ENCODE results near the gene TCERG1.

The TCERG1 gene

DNA sequence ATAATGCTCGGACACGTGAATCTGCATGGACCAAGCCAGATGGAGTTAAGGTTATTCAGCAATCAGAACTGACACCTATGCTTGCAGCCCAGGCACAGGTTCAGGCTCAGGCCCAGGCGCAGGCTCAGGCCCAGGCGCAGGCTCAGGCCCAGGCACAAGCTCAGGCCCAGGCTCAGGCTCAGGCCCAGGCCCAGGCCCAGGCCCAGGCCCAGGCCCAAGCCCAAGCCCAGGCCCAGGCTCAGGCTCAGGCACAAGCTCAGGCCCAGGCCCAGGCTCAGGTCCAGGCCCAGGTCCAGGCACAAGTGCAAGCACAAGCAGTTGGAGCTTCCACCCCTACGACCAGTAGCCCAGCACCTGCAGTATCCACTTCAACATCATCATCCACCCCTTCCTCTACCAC lies 11.8 kb downstream of the TCERG1 start:
- DNase-seq: no peak

DNA sequence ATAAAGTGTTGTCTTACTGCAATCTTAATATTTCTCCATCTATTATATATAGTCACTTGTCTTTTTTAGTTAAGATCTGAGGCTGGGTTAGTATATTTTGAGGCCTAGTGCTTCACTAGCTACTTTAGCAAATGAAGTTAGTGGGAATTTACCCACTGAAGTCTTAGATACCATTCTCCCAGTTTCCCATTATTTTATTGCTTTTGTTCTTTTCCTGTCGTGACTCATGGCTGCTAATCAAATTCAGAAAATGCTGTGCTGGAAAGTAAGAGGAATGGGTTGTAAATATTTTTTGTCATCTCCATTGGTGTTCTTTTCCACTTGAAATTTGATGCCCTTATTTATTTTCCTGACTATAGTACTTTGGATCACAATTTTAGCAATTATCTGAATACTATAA lies 14.2 kb downstream of the TCERG1 start:
- DNase-seq: no peak

DNA sequence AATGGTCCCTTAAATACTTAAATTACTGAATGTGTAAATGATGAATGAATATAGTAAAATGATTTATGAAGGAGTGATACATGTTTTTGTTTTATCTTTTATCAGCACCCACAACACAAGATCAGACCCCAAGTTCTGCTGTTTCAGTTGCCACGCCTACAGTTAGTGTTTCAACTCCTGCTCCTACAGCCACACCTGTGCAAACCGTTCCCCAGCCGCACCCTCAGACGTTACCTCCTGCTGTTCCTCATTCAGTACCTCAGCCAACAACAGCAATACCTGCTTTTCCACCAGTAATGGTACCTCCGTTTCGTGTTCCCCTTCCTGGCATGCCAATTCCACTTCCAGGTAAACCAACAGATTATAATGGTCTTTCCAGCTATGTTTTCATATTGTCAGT lies 16.3 kb downstream of the TCERG1 start:
- no peak for DNase-seq

DNA sequence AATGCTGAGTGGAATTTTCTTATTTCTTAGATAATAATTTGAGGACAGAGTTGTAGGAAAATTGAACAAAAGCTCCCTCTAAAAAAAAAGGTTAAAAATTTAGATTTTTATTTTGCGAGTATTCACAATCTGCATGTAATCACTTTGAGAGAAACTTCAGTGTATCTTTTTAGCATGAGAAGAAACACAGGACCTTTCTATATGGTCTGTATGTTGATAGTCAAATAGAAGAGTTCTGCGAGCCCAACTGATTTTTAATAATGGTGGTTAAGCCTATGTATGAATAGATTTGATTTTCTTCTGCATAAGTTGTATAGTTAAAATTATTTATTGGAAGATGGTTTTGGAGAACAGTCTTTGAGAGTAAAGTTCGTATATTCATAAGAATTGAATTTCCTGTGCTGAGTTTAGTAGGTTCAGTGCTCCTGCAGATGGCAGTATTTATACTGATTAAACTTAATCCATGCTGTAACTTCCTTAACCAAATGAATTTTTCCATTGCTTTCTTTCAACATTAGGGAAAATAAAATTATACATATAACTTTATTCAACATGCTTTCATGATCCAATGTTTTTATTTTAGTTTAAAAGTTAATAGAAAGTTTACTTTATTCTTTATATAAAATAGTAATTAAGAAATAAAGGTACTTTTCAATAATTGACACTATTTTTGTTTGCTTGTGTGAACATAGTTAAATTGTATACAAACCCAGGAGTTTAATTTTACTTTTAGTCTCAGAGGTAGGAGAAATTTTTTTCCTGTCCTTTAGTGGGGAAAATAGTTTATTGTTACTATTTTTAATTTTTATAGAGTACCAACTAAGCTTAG lies 19.6 kb downstream of the TCERG1 start:
- DNase-seq: no peak

DNA sequence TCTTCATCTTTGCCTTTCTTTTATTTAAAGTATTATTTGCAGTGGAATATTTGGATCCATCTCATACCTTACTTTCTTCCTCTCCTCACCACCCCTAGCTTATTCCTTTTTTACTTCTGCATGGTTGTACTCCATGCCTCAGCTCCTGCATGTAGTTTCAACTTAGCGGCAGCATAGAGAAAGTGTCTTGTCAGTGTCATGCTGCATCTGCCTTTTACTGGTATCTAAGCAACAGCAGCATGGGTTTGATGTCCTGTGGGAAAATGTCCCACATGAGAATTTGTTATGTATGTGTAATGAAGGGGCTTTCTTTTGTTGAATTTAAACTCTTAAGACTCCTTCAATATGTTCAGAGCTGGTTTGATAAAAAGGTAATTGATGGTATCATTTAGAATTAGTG lies 20.6 kb downstream of the TCERG1 start:
- no peak for DNase-seq

DNA sequence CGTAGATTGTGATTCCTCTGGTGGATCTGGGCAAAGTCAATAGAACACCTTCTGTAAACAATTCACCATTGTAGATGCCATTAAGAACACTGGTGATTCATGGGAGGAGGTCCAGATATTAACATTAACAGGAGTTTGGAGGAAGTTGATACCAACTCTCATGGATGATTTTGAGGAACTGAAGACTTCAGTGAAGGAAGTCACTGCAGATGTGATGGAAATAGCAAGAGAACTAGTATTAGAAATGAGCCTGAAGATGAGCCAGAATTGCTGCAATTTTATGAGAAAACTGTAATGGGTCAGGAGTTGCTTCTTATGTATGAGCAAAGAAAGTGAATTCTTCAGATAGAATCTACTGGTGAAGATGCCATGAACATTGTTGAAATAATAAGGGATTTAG lies 26.9 kb downstream of the TCERG1 start:
- peak; percentile 31 for DNase-seq

DNA sequence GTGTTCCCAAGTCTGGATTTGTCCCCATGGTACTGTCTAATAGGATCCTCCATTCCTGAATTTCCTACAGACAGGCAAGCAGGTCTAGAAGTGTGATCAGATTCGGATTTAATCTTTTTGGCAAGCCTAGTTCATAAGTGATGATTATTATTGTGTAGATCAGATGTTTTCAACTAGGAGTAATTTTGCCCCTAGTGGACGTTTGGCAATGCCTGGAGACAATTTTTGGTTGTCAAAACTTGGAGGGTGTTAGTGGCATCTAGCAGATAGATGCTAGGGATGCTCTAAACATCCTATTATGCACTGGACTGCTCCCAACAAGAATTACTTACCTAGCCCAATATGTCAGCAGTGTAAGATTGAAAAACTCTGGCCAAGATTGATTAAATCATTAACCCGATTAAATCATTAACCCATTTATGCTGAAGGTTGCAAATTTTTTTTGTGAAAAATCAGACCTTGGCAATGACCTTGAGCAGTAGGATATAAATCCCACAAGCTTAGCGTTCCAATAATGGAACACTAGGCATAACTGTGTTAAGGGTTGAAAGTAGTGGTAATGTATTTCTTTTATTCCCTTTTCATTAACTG lies 28.2 kb downstream of the TCERG1 start:
- no peak for DNase-seq

DNA sequence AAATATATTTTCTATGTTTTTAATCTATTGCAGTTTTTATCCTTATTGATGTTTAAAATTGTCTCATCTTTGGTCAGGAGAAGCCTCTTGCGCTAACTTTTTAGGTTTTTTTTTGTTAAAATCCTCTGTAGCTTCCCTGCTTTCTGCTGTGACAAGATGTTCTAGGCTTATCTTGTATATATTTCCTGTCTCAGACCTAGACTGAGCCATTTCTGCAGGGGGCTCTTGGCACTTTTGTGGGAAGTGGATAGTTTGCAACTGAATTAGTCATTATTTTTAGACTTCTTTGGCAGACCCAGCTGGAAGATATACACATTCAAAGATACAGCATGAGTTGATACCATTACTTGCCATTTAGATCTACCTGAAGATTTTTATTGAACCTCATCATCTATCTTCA lies 28.8 kb downstream of the TCERG1 start:
- DNase-seq: no peak

DNA sequence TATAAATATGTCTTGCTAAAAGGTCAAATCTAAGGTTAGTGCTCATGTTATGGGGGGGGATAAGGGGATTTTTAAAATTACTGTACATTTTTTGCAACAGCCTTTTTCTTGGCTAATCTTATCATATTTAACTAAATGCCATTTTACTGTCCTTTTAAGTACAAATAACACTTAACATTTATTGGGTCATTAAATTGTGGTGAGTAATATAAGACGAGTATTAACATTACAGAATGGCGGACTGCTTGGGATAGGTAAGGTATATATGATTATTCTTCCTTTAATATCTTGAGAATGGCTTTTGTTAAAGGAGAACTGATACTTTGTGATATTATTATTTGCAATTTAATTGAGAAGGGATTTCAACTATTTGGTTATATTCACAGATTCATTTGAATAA lies 35.6 kb downstream of the TCERG1 start:
- no peak for DNase-seq

DNA sequence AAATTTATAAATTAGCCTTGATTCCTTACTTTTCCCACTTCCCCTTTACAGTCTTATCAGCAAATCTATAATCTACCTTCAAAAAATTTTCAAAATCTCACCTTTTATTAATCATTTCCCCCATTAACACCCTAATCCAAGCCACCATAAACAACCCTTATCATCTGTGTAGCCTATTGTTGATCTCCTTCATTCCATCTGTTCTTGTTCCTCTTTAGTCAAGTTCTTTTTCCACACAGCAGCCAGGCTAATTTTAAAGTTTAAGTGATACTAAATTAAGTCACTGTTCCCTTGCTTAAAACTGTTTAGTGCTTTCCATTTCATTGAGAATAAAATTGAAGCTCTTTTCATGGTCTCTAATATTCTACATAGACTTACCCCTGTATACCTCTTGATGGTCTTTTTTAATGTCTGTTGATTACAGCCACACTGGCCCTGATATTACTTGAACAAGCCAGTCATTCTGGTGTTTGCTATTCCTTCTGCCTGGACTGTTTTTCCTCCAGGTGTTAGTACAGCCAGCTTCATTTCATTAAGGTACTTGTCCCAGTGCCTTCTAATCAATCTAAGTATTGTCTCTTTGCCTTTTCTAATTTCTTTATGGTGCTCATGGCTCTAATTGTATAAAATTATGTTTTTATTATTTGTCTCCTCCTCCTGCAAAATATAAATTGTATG lies 37.7 kb downstream of the TCERG1 start:
- DNase-seq: no peak

DNA sequence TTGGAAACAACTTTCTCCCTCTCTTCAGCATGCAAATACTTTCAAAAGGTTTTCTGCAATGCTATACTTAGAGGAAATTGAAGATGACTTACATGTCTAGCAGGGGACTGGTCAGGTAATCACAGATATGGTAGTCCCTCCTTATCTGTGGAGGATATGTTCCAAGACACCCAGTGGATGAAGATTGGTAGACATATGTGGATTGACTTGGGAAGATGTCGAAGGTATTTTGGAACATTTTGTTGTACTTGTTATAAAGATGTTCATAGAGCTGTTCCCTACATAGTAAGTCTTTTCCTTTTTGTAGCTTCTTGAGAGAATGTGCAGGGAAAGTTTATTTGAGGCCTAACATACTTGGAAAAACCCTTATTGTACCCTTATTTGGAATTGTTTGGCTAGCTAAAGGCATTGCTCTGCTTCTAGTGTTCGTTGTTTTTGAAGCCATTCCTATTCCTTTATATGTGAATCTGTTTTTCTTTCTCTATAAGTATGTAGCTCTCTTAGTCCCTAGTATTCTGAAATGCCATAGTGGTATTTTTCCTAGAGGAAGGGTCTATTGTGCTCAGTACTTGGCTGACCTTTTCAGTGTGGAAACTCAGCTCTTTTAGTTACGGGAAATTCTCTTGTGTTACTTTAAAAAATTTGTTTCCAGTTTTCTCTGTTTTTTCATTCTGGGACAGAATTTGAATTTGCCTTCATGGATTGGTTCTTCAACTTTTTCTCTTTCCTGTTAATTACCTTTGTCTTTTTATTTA lies 43.1 kb downstream of the TCERG1 start:
- no peak for DNase-seq

DNA sequence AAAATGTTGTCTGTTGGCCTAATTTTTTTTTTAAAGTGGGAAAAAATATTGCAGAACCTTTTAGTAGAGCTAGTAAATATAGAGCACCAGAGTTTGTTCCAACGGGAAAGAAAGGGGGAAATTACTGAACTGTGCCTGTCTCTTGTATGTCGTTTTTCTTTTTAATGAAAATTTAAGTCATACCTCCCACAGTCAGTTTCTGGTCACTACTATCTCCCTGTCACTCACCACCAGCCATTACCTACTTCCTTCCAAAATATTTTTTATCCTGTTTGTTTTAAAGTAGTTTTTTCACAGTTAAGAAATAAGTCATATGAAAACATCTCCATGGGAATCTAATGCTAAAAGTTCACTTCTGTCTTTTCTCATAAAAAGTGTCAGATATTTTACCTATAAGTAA lies 47.5 kb downstream of the TCERG1 start:
- no peak for DNase-seq

DNA sequence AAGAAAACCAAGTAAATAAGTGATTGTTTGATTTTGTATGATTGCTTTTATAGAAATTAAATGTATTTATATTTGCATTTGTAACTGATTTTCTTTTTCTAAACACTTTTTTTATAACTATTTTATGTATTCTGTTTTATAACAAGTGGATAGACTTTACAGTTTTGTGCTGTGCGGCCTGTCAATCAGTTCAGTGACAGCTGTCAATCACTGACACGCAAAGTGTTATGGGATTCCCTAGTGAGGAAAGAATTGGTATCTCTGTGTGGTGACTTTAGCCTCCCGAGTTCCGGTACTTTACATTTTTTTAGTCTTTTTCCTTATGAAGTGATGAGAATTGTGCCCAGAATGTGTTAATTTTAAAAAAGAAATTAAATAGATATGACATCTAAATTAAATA lies 52.5 kb downstream of the TCERG1 start:
- no peak for DNase-seq

DNA sequence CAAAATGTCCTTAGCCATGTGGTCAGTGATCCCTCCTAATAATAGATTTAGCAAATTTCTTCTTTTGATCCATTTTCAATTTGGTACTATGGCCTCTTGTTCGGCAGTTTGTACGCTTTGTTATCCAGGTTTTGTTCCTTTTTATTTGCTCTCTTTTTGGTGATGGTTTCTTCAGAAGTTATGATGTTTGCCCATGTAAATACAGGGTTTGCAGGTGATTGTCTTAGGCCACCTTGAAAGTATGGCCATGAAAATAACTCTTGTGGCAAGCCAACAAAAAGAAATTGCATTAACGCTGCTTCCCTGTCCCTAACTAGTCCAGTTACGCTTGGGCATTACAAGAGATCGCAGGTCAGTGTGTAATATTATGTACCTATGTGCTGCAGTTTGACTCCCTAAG lies 60.3 kb downstream of the TCERG1 start:
- no peak for DNase-seq

DNA sequence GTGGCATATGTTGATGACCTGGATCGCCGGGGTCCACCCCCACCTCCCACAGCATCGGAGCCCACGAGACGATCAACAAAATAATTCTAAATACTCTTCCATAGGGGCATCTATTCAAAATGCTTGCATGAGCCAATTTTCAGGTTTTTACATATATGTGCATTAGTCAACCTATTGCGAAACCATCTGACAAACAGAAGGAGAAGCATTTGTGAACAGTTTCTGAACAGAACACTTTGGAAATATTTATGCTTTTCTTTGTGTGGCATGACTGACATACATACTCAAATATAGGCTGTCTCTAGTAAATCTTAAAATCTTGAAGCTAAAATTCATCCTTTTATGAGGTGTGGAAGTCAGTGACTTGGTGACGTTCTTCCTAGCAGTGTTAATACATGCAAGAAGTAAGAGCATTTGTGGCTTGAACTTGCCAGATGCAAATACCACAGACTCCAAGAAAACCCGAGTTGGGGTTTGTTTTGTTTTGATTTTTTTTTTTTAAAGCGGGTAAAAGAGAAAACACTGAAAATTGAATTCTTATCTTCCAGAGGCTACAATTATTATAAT lies 63.5 kb downstream of the TCERG1 start:
- DNase-seq: peak in 1 of 2 donors; percentile 28

DNA sequence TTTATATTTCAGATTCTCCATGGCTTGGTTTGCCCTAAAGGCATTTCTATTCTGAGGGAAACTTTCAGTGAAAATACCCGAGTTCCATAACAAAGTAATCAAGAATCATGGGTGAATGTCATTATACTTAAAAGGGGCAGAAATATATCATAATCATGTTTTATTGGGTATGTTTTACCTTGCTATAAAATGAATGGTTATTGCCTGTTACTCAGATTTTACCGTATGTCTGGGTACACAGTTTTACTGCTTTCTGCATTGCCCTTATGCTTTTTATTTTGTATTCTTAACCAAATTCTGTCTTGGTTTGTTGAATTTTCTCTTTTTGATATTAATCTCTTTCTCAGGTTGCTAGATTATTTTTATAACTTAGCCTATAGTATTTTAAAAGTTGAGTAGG lies 66.3 kb downstream of the TCERG1 start:
- DNase-seq: no peak

DNA sequence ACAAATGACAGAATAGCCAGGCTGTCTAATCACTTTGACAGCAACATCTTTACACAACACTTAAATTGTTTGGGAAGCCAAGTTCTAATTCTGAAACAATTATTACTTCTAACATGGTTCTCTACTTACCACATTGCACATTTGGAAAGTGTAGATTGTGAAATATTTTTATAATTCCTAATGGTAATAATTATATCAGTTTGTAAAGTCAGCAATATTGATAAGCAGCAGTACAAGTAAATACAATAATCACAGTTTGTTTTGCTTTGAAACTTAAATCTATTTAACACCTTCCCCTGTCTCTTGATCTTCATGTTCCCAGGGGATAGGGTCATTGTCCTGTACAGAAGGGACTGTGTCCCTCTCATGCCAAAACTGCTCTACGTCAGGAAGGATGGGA lies 67.4 kb downstream of the TCERG1 start:
- DNase-seq: no peak

DNA sequence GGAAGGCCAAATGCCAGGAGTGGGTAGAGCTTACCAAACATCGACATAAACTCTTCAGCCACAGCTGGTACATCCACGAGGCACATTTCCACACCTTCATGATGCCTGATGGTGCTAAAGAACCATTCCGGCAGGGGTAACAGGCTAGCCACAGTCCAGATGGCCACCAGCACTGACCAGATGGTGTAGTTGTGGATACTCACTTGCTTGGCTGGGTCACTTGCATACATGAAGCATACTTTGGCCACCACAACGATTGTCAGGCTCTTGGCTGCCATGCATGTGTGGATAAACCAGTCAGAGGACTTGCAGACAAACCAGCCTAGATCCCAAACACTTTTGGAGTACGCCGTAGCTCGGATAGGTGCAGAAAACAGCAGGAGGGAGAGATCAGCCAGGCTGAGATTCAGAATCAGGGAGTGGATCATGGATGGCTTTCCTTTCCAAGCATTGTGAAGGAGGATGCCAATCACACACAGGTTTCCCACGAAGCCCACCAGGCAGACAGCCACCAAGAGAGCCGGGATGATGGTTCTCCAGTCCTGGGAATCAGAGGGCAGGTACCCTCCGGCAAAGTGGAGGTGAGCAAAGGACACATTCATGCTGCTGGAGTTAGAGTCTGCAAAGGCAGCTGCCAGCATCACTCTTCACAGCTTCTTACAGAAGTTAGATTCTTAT lies 68.5 kb downstream of the TCERG1 start:
- DNase-seq: no peak

DNA sequence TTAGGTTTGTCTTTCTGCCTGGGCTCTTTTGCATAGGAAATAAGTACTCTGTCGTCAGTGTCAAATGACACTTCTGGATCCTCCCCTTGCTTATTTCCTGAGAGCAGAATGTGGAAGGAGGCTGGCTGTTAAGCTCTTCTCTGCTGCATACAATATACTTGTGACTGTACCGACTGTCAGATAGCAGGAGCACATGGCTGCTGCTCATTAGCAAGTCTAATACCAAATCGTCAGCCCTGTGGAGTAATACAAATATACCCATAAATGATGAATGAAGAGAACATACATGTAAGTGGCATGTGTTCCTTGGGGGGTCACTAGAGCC lies 69.0 kb downstream of the TCERG1 start, which contains the start of gene GPR151:
TSS of gene GPR151 (minus strand) at position 40 of the 325 bp plus-strand sequence. CDS start 77 bp downstream, outside the sequence.
- DNase-seq: no peak

DNA sequence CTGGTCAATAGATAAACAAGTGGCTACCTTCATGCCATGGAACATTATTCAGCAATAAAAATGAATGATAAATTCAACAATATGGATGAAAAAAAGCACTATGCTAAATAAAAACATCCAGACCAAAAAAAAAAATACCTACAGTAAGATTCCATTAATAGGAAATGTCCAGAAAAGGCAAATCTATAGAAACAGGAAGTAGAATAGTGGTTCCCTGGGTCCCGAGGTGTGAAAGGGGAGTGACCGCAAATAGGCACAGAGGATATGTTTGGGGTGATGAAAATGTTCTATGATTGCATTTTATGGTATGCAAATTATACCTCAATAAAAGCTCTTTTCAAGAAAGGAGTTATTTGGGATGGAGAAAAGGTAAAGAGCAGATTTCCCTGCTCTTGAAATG lies 72.4 kb downstream of the TCERG1 start:
- DNase-seq: no peak

DNA sequence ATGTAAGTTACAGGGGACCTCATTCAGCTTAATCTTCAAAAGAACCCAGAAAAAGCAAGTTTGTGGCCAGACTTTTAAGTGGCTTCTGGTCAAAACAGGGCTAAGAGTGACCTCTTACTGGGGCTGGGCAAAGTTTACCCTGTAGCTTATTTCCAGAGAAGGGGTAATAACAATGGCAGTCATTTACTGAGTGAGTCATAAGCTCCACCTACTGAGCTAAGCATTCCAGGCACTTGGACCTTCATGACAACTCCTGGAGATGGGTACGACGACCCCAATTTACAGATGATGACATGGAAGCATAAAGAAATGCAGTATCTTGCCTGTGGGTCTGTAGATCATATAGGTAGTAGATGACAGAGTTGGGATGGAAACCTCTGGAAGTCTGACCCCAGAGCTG lies 73.6 kb downstream of the TCERG1 start:
- DNase-seq: no peak

DNA sequence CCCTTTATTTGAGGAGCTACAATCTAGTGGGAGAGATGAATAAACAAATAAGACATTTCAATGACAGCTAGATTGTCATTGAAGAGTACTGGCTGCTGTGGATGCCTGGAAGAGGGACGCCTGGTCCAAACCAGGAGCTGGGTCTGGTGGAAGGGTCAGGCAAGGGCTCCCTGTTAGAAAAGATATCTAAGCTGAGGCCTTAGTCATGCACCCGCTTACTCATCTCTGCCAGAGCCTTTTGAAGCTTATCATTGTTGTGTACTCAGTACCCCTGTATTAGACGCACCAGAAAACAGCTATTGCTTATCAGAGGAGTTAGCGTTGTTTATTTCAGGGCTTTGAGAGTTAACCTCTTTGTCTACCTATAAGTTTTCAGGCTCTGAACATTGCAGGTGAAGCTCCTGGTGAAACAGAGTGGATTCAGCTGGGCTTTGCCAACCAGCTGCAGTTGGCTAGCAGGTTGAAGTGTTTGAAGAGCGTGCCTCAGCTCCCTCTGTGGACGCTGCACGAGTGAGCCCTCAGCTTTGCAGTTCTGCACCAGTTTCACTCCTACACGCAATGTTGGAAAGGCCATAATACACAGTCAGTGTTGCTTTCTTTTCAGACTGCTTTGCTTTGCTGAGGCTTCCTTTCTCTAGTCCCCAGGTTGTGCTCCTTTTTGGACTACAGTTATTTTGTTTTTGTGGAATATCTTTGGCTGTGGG lies 74.4 kb downstream of the TCERG1 start:
- no peak for DNase-seq

Data from inflammatory macrophage treated with lipopolysaccharide for 1 hour (primary cell).